GM19238 (cell line): ENCODE measurements around the gene DDX1.

ENCODE experiments used
- DNase-seq: peaks from one replicate; pipeline ENCODE4 v3.0.0; 2011; ENCODE audit warnings: low spot score; ENCODE audit not compliant: insufficient read length

The DDX1 gene

DNA sequence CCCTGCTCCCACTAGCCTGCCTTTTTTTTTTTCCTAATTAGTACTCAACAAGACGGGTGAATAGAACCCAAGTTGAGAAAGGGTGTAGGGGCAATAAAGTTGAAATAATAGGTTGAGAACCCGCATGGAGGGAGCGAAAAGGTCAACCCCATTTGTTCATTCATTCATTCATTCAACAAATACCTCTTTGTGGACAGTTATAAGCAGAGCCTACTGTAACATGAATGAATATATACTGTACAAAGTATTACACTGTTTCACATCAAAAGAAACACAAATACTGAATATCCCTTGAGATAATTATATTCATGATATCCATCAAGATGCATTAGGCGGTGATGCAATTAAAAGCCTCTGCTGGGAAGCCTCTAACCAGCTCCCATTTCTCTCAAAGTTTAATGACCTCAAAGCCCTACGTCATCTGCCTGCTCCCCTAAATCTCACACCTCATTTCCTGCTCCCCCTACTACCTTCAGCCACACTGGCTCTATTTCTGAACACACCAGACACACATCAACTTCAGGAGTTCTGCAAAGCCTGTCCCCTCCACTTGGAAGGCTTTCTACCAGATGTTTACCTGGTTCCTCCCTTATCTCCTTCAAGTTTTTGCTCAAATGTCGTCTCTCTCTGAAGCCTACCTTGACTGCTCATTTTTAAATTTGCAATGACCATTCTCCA, 29.2 kb upstream of the DDX1 start:
- no peak for DNase-seq

DNA sequence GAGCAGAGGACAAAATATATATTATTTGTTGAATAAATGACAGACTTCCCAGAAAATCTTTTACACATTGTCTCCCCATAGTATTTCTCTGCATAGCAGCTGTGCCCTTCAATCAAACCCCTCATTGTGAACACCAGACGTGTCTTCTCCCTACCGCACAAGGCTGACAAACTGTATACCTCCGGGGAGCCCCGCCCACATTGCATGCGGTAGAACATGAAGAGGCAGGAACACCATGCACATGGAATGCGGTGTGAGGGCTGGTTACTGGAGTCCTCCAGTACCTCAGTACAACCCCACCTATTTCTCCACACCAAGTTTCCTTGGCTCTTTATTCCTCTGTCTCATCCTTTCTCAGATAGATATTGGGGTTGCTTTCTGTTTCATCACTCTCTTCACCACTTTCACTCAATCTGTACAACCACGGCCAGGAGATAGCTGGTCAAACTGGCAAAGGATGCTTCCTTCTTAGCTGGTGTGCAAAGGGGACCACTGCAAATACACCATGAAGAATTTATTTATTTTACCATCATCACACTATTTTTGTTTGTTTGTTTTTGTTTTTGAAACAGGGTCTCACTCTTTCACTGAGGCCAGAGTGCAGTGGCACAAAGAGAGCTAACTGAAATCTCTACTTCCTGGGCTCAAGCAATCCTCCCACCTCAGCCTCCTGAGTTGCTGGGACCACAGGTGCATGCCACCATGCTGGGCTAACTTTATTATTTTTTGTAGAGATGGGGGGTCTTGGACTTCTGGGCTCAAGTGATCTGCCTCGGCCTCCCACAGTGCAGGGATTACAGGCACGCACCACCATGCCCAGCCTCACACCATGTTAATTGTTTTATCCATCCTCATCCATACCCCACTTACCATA, 28.2 kb upstream of the DDX1 start:
- no peak for DNase-seq

DNA sequence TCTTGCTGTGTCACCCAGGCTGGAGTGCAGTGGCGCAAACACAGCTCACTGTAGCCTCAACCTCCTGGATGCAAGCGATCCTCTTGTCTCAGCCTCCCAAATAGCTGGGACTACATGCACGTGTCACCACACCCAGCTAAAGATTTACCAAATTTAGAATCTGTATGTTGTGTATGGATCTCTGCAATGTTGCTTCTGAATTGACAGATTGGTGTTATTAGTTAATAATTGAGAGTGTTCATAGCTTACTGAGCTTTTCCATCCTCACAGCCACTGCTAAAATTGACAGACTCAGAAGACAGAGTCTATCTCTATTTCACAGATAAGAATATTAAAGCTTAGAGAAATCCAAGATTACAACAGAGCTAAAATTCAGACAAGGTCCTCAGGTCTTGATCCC, 26.3 kb upstream of the DDX1 start:
- DNase-seq: no peak

DNA sequence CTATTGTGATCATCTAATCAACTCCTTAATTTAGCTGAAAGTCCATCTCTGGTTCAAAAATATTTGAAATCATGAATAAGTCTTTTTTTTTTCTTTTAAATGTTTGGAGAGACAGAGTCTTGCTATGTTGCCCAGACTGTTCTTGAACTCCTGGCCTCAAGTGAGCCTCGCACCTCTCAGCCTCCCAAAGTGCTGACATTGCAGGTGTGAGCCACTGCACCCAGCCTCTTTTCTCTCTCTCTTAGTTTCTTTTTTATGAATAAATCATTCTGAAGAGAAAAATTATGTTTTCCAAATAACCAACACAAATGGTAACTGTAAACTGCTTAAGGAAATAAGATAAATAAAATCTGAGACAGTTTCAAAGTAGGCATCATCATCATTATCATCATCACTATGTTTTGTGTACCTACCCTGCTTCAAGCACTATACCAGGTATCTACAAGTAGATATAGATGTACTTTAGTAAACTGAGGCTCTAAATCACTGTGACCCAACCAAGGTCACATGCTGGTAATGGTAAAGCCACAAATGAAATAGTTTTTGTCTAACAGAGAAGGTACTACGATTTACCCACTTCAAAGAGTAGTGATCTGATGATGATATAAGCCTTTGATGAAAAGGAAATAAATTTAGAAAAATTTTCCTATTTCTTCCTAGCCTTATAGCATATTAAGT, 25.5 kb upstream of the DDX1 start:
- no peak for DNase-seq

DNA sequence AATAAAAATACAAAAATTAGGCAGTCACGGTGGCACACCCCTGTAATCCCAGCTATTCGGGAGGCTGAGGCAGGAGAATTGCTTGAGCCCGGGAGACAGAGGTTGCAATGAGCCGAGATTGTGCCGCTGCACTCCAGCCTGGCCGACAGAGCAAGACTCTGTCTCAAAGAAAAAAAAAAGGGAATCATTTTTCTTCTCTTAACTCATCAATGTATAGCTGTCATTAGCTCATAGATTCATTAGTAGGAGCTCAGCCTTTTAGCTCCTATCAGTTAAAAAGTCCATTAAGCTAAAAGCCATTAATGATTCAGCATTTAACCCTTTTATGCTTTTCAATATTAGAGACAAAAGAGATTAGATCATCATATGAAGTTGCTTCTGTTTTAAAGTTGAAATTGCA, 24.8 kb upstream of the DDX1 start:
- no peak for DNase-seq

DNA sequence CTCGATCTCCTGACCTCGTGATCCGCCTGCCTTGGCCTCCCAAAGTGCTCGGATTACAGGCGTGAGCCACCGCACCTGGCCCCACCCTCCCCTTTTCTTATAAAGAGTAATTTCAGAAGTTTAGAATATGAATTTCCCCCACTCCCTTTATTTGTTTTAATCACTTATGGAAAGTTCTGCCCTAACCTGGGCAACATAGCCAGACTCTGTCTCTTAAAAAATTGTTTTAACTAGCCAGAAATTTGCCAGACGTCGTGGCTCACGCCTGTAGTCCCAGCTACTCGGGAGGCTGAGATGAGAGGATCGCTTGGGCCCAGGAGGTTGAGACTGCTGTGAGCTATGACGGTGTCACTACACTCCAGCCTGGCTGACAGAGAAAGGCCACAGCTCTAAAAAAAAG, 22.8 kb upstream of the DDX1 start:
- DNase-seq: no peak

DNA sequence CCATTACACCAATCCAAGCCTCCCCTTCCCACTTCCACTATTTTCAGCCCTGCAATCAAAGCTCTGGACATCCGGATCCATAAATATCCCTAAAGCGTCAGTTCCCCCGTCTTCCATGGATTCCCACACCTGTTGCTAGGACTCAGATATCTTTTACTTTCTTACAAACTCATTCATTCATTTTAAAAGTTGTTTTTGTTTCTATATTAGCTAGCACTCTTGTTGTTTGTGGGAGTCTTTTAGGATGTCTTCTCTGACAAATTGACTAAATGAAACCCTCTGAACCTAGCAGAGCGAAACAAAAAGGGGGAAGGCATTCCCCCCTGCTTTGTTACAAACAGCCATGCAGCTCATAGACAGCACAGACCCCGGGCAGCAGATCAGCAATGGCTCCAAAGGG, 21.6 kb upstream of the DDX1 start:
- DNase-seq: no peak

DNA sequence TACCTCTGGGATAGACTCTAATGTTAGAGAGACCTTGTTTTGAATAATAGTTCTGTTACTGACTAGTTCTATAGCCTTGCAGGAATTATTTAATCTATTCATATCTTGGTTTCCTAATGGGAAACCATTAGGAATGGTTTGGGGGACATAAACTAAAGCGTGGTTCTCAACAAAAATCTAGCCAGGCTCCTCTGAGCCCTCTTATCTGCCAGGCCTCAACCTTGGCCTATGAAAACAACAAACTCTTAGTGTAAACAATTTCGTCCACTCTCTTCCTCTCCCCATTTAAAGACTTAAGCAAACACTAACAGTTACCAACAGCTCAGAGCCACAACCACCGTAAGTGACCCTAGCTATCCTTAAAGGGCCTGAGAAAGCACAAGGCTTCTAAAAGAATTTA, 19.9 kb upstream of the DDX1 start:
- DNase-seq: no peak

DNA sequence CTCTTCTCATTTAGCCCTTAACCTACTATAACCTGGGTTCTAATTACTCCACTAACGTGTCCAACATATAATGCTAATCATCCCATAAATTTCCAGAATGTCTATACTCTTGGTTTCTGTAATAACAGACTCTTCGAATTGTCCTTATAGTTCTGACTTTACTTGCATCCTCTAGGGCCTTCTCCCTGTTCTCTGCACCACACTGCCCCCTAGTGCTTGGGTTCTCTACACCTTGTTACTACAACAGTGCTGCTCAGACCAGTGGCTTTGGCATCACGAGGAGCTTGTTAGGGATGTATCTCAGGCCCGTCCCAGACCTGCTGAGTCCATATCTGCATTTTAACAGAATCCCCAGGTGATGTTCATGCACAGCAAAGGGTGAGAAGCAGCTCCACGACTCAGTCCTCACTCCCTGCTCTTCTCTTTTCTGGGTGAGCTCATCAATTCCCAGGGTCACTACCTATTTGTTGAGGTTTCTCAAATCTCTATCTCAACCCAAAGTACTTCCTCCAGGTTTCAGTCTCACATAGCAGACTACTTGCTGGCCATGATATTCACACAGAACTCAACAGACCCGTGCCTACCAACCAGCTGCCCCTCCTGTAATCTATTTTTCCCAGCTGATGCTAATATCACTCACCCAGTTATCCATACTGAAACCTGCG, 14.5 kb upstream of the DDX1 start:
- DNase-seq: no peak

DNA sequence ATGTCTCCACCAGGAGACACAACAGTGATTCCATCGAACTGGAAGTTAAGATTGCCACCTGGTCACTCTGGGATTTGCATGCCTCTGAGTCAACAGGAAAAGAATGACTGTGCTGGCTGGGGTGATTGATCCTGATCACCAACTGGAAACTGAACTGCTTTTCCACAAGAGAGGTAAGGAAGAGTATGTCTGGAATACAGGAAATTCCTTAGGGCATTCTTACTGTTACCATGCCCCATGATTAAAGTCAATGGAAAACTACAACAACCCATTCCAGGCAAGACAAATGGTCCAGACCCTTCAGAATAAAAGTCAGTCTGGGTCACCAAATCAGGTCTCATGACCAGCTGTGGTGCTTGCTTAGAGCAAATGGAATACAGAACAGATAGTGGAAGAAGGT, 12.0 kb upstream of the DDX1 start:
- DNase-seq: no peak

DNA sequence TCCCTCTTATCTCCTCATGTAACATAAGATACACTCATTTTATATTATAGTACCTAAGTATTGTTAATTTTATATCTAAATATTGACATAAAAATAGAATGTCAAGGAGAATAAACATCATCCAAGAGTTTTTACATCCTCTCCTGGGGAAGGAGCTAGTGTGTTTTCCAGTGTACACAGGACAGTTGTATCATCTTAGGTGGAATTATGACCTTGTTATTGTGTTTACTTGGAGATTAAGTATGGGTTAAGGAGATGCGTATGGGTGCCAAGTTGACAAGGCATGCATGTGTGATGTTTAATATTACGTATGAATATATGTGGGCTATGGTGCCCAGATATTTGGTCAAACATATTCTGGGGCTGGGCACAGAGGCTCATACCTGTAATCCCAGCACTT, 11.2 kb upstream of the DDX1 start:
- no peak for DNase-seq

DNA sequence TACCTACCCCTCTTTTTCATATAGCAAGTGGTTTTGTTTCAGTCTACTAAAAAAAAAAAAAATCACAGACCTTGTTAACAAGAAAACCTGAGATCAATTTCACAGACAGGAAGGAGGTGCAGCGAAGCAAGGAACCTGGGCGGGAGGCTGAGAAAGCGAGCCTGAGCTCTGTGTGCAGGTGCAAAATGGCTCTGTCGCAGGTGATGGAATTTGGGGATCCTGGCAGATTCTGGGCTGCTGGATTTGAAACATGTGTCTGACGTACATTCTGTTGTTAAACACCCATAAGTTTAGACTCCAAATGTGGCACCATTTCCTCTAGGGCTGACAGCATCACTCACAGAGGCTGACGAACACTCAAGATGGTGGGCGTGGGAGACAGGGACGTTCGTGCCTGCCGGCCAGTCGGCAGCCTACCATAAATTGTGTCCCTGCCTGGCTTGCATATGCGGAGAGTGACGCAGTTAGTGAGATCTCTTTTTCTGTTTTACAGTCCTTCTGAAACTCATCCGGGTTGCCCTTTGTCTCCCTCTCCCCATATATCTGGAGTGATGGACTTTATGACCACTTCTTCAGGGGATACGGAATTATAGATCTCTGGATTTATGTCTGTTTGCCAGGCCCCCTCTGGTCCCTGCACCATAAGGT, 8.8 kb upstream of the DDX1 start:
- DNase-seq: no peak

DNA sequence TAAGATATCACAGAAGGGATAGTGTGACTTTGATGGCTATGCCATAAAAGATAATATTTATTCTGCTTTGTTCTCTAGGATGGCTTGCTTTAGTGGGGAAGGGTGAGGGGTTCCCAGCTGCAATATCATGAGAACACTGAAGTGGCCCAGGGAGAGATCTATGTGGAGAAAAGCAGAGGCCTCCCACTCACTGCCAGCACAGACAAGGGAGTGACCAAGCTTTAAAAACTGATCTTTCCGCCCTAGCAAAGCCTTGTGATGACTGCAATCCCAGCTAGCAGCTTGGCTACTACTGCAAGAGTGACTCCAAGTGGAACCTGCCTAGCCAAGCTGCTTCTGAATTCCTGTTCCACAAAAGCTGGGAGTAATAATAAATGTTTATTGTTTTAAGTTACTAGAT, 7.8 kb upstream of the DDX1 start:
- DNase-seq: no peak

DNA sequence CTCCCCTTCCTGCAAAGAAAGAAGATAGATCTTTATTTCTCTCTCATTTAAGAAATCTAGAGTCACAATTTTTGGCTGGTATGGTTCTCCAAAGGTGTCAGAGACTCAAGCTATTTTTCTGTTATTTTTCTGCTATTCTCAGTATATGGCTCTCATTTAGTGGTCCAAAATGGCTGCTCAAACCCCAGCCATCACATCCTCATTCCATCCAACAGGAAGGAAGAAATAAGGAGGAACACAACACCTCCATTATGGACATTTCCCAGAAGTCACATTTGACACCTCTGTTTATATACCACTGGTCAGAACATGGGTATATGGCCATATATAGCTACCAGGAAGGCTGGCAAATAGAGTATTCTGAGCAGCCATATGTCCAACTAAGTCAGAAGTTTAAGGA, 7.4 kb upstream of the DDX1 start:
- DNase-seq: no peak

DNA sequence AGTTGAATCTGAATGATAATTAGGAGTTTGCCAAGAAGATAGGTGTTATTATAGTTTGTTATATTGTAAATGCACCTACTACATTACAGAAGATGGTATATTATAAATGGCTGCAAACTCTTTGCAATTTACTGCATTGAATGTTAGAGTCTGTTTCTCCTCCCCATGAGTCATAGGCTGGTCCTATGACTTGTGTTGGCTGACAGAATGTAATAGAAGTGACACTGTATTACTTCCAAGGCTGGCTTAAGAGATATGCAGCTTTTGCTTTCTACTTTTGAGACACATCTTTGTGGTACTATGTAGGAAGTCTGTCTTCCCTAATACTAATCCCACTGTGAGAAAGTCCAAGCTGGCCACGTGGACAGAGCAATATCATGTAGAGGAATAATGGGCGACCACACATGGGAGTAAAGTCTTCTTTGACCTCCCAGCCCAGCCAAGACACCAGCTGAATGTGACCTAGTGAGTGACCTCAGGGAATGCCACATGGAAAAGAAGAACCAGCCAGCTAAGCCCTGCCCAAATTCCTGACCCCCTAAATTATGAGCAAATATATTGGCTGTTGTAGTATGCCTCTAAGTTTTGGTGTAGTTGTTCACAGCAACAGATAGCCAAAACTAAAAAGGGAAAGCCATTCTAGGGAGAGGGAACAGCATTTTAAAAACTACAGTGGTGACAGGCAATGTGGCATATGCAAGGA, 6.8 kb upstream of the DDX1 start:
- DNase-seq: no peak

DNA sequence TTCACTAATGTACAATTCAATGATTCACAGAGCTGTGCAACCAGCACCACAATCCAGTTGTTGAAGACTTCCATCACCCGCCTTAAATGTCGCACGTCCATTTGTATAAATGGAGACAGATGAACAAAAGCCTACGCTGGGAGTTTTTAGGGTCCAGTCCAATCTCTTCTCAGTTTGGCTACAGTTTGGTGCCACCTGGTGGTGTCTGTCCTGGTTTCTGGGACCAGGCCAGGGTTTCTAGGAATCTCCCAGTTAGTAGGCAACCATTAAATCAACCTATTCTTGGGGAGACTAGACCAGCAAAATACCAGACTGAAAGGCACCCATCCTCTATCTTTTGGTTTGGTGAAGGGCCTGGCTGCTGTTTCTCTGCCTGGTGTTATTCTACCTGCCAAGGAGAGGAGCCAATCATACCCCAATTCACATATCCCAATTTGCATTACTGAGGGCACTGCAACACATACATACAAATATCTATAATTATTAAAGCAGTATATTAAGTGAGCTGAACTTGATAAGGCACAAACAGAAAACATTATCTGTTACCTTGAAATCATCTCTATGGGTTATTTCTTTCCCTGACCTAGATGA, 3.2 kb upstream of the DDX1 start:
- DNase-seq: no peak

DNA sequence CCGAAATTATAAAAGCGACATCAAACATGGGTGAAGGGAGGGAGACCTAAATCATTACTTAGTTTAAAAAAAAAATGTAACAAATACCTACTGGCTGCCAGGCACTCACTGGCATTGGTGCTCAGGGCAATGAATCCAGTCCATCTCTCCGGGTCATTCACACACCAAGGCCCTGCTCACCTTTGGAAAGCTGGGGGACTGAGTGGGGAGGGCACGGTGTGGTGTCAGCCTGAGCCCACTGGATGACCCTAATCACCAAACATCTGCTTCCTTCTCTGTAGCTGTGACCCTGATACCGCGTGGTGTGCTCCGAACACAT, 336 bp upstream of the DDX1 start:
- DNase-seq: no peak

DNA sequence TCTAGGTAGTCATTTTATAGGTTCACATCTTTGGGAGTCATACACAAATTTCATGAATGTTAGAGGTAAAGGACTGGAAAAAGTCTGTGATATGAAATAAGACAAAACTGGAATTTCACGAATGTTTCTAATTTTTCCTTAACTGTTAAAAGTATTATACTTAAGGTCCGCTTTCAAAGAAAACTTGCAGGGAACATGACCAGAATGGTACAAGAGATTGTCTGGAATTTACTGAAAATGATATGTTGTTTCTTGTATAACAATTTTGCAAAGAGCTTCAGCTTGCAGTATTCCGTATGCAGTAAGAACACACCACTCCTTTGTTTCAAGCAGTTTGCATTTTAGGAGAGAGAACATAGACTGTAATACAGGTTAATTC, 1.6 kb downstream of the DDX1 start:
- no peak for DNase-seq

DNA sequence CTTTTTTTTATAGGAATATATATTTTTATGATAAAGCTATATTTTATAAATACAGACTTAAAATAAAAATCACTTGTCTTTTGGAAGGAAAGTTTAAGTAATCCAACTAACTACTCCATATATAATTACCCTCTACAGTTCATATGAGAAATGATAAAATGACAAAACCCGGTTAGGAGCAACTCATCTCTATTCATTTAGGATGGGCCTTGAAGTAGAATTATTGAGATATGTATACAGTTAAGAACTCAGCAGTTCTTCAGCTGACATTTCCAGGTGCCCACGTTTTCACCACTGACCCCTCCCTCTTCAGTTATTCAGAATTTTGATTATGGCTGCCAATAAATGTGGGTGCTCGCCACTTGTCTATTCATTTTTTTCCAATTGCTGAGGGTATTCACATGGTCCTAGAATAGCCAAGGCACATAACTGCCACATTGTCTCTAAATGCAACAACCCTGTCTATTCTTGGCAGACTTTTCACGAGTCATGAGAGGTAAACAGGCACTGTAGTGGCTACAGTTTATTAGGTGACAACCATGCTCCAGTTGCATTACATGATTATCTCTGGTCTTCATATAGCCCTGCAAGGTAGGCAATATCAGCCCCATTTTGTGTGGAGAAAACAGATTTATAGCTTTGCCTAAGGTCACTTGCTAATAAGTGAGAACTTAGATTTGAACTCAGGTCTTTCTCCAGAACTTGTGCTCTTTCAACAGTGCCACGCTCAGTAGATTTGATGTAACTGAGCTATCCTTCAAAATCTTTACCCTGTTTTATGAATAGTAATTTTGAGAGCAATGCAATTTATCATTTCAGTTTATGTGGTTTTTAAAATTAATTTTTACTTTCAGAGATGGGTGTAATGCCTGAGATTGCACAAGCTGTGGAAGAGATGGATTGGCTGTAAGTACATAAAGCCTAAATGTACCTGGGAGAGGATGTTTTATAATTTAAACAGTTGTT, 2.9 kb downstream of the DDX1 start:
- DNase-seq: no peak
